CD4-positive, CD25-positive, alpha-beta regulatory T cell (primary cell): Measurements from ENCODE around the gene CIDEB. TPM values are rescaled to one million over a fixed set of nuclear protein-coding genes. Genes with fewer than 3 reads are reported as not detected.

Experiments used
- ATAC-seq, 2 donors: fragments of 150-1000 bp; cut with Tn5 transposase; one replicate each; pipeline ENCODE4 v1.10.0; 2021; ENCODE audit warnings: low read depth in 2 of 2, moderate number of reproducible peaks in 2 of 2, moderate library complexity in 1 of 2
- DNase-seq, 3 donors: peaks; one replicate each; pipeline versions ENCODE4 v3.0.0 to v3.0.0-alpha.2; 2012 to 2022; ENCODE audit warnings: mixed read lengths in 1 of 3
- H3K27ac ChIP-seq: one replicate; pipeline ENCODE4 v1.7.0; 2013; ENCODE audit warnings: mild to moderate bottlenecking, low read length; ENCODE audit not compliant: insufficient read depth, poor library complexity, severe bottlenecking
- H3K27me3 ChIP-seq: one replicate; pipeline ENCODE4 v1.7.0; 2013; ENCODE audit warnings: low read length; ENCODE audit not compliant: control insufficient read depth, insufficient read depth
- H3K36me3 ChIP-seq: one replicate; pipeline ENCODE4 v1.7.0; 2013; ENCODE audit warnings: mild to moderate bottlenecking, low read length, moderate library complexity; ENCODE audit not compliant: control insufficient read depth, insufficient read depth
- H3K4me1 ChIP-seq: 2 replicates; pipeline ENCODE4 v1.7.0; 2013; ENCODE audit warnings: mild to moderate bottlenecking, low read length; ENCODE audit not compliant: insufficient read depth, control insufficient read depth, poor library complexity, severe bottlenecking
- H3K4me3 ChIP-seq: one replicate; pipeline ENCODE4 v1.7.0; 2013; ENCODE audit warnings: low read depth, mild to moderate bottlenecking, low read length, moderate library complexity
- H3K9me3 ChIP-seq, 2 experiments: 1 replicate in 1 of 2; 2 replicates in 1 of 2; pipeline ENCODE4 v1.7.0; 2013; ENCODE audit warnings: low read length in 2 of 2, mild to moderate bottlenecking in 1 of 2, moderate library complexity in 1 of 2; ENCODE audit not compliant: control insufficient read depth in 2 of 2
- H3K27ac Mint-ChIP-seq, 3 donors: one replicate each; pipeline ENCODE4 v1.8.0; 2020 to 2022; ENCODE audit warnings: mild to moderate bottlenecking in 3 of 3, mixed read lengths in 3 of 3, moderate library complexity in 2 of 3
- H3K27me3 Mint-ChIP-seq: one replicate; pipeline ENCODE4 v1.8.0; 2022; ENCODE audit warnings: mild to moderate bottlenecking, mixed read lengths
- H3K36me3 Mint-ChIP-seq: one replicate; pipeline ENCODE4 v1.8.0; 2020; ENCODE audit warnings: mixed read lengths
- H3K4me1 Mint-ChIP-seq, 4 donors: one replicate each; pipeline ENCODE4 v1.8.0; 2020 to 2022; ENCODE audit warnings: mixed read lengths in 4 of 4, mild to moderate bottlenecking in 1 of 4
- H3K4me3 Mint-ChIP-seq, 4 donors: one replicate each; pipeline ENCODE4 v1.8.0; 2020 to 2022; ENCODE audit warnings: mild to moderate bottlenecking in 4 of 4, mixed read lengths in 4 of 4, moderate library complexity in 3 of 4
- H3K9me3 Mint-ChIP-seq, 7 donors: one replicate each; pipeline ENCODE4 v1.8.0; 2020 to 2022; ENCODE audit warnings: mixed read lengths in 7 of 7, mild to moderate bottlenecking in 3 of 7, moderate library complexity in 2 of 7
- polyA plus RNA-seq, 4 donors: library from polyadenylated mRNA; unstranded; fragments of 300-500 nt; fragmentation: Illumina TruSeq; gene quantifications; one replicate each; pipeline ENCODE4 v1.2.3, GENCODE V29; 2021
- total RNA-seq: library from RNA; stranded (reverse); gene quantifications from one replicate; pipeline ENCODE4 v1.2.3, GENCODE V29; 2022

The CIDEB gene
- total and polyA plus RNA-seq, 5 donors from 2014 or later, result 8.9 to 13.6 (median 10.3) TPM

GRCh38 chr14:24337824-24338175 lies 30.0 kb upstream of the CIDEB start:
- H3K4me3 Mint-ChIP-seq, result peak overlapping the region; percentile 86 to 98 (median 97)
- H3K4me1 Mint-ChIP-seq, result peaks cover 0 to 56% (median 27%) of the 10 kb centered on the region in 4 donors

GRCh38 chr14:24337144-24337823 lies 29.5 kb upstream of the CIDEB start:
- Histone ChIP-seq H3K4me3 (no peak overlapping the region), H3K27me3 (peaks cover 4% of the 10 kb centered on the region), H3K9me3 (no peaks in the 10 kb centered on the region), H3K4me1 (peaks cover 48% of the 10 kb centered on the region), H3K27ac (no peak overlapping the region), H3K36me3 (peaks cover 18% of the 10 kb centered on the region)
- H3K36me3 Mint-ChIP-seq, result peaks cover 25% of the 10 kb centered on the region
- H3K27me3 Mint-ChIP-seq, result peaks cover 53% of the 10 kb centered on the region
- ATAC-seq (no peak), DNase-seq (no peak)
- peak overlapping the region; percentile 86 to 98 (median 97) for H3K4me3 Mint-ChIP-seq
- peaks cover 2 to 60% (median 29%) of the 10 kb centered on the region in 4 donors for H3K4me1 Mint-ChIP-seq
- peaks cover 0 to 2% (median 0%) of the 10 kb centered on the region in 7 donors for H3K9me3 Mint-ChIP-seq
- peak overlapping the region in 1 of 3 donors; percentile 63 for H3K27ac Mint-ChIP-seq

More at GRCh38 chr14:24337824-24338175, 30.0 kb upstream of the CIDEB start:
- Histone ChIP-seq H3K4me3 (no peak overlapping the region), H3K27me3 (peaks cover 4% of the 10 kb centered on the region), H3K4me1 (peaks cover 42% of the 10 kb centered on the region), H3K27ac (no peak overlapping the region), H3K36me3 (peaks cover 18% of the 10 kb centered on the region), H3K9me3 (no peaks in the 10 kb centered on the region)
- Mint-ChIP-seq H3K9me3 (peaks cover 0 to 2% (median 0%) of the 10 kb centered on the region in 7 donors), H3K27ac (no peak overlapping the region), H3K27me3 (peaks cover 54% of the 10 kb centered on the region), H3K36me3 (peaks cover 25% of the 10 kb centered on the region)
- no peak for DNase-seq
- ATAC-seq, result no peak

- Mint-ChIP-seq H3K9me3 (peaks cover 0 to 2% (median 0%) of the 10 kb centered on the region in 7 donors), H3K4me1 (peaks cover 6 to 74% (median 35%) of the 10 kb centered on the region in 4 donors), H3K27ac (no peak overlapping the region), H3K4me3 (peak overlapping the region; percentile 44 to 86 (median 64)), H3K27me3 (peaks cover 51% of the 10 kb centered on the region), H3K36me3 (peaks cover 25% of the 10 kb centered on the region)
- DNase-seq, result no peak
- peaks cover 18% of the 10 kb centered on the region for H3K36me3 ChIP-seq
- ATAC-seq, result no peak
- H3K9me3 ChIP-seq, result no peaks in the 10 kb centered on the region
- H3K4me1 ChIP-seq, result peaks cover 56% of the 10 kb centered on the region
- no peak overlapping the region for H3K27ac ChIP-seq
- peaks cover 4% of the 10 kb centered on the region for H3K27me3 ChIP-seq
- no peak overlapping the region for H3K4me3 ChIP-seq
Observed at GRCh38 chr14:24335461-24336171, 27.8 kb upstream of the CIDEB start.

- Histone ChIP-seq H3K9me3 (no peaks in the 10 kb centered on the region), H3K4me1 (peaks cover 51% of the 10 kb centered on the region), H3K27ac (no peak within 1 kb of the TSS), H3K4me3 (peak within 1 kb of the TSS; percentile 44), H3K27me3 (peaks cover 4% of the 10 kb centered on the region), H3K36me3 (peaks cover 18% of the 10 kb centered on the region)
- peak within 1 kb of the TSS; percentile 48 to 90 (median 82) for H3K4me3 Mint-ChIP-seq
- H3K36me3 Mint-ChIP-seq, result peaks cover 25% of the 10 kb centered on the region
- peak within 1 kb of the TSS in 1 of 3 donors; percentile 14 for H3K27ac Mint-ChIP-seq
- ATAC-seq (peak in 1 of 2 donors; percentile 15), DNase-seq (peak in 1 of 3 donors; percentile 26)
- peaks cover 45% of the 10 kb centered on the region for H3K27me3 Mint-ChIP-seq
- H3K9me3 Mint-ChIP-seq, result peaks cover 0 to 2% (median 0%) of the 10 kb centered on the region in 7 donors
- H3K4me1 Mint-ChIP-seq, result peaks cover 6 to 70% (median 31%) of the 10 kb centered on the region in 4 donors
Observed at GRCh38 chr14:24334431-24335291, 26.9 kb upstream of the CIDEB start, which contains the start of gene ADCY4. Gene ADCY4, minus strand, starts transcription at chr14:24335071. Its CDS starts 419 bp downstream, at chr14:24334652.

GRCh38 chr14:24332268-24332993 lies 24.7 kb upstream of the CIDEB start:
- Mint-ChIP-seq H3K4me3 (peak overlapping the region; percentile 79 to 90 (median 88)), H3K36me3 (peaks cover 13% of the 10 kb centered on the region), H3K4me1 (peaks cover 6 to 61% (median 23%) of the 10 kb centered on the region in 4 donors), H3K27ac (peak overlapping the region; percentile 57 to 84 (median 82)), H3K27me3 (peaks cover 45% of the 10 kb centered on the region), H3K9me3 (no peaks in the 10 kb centered on the region)
- Histone ChIP-seq H3K9me3 (no peaks in the 10 kb centered on the region), H3K4me1 (peaks cover 39% of the 10 kb centered on the region), H3K27me3 (peaks cover 4% of the 10 kb centered on the region), H3K27ac (no peak overlapping the region), H3K36me3 (peaks cover 9% of the 10 kb centered on the region), H3K4me3 (peak overlapping the region; percentile 43)
- ATAC-seq, result peak; percentile 92
- peak; percentile 76 to 94 (median 89) for DNase-seq

GRCh38 chr14:24331731-24332267 lies 24.0 kb upstream of the CIDEB start:
- ATAC-seq (no peak), DNase-seq (no peak)
- Histone ChIP-seq H3K27me3 (peaks cover 4% of the 10 kb centered on the region), H3K36me3 (peaks cover 3% of the 10 kb centered on the region), H3K9me3 (no peaks in the 10 kb centered on the region), H3K4me1 (peaks cover 39% of the 10 kb centered on the region), H3K4me3 (peak overlapping the region; percentile 43), H3K27ac (no peak overlapping the region)
- Mint-ChIP-seq H3K9me3 (no peaks in the 10 kb centered on the region), H3K27ac (peak overlapping the region; percentile 57 to 84 (median 82)), H3K4me1 (peaks cover 6 to 62% (median 24%) of the 10 kb centered on the region in 4 donors), H3K36me3 (peaks cover 7% of the 10 kb centered on the region), H3K27me3 (peaks cover 46% of the 10 kb centered on the region), H3K4me3 (peak overlapping the region; percentile 71 to 90 (median 83))
